ENCODE measurements around the gene MAN2A1.

Gene MAN2A1

GRCh38 chr5:109654455-109654854, 35.3 kb upstream of the MAN2A1 start:
- H3K4me1 ChIP-seq (ENCODE audit: control insufficient read depth in 1 of 2, insufficient read depth in 1 of 2, low read depth in 1 of 2, low read length in 1 of 2), result peaks cover 33 to 40% of the 10 kb centered on the region in 2 experiments
- H3K27ac ChIP-seq, result no peak overlapping the region
- TF ChIP-seq CTCF (IDR thresholded peaks at IDR 0.05), result no peak

DNA sequence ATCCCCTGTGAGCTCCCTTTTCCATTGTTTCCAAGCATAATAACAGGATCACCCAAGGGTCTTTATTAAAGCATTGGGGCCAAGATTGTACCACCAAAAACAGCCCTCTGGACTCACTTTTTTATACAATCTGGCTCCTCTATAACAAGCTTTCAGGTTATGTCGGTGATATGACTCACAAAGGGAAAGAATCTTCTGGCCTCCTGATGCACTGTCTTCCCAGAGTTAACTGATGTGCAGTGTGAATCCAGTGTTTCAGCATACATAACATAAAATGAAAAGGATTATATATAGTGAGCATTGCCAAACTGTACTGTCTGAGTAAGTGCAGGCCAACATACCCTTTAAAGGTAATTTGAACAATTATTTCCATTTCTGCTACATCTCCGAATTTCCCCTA, 33.9 kb upstream of the MAN2A1 start:
- H3K4me1 ChIP-seq (ENCODE audit: control insufficient read depth in 1 of 2, insufficient read depth in 1 of 2, low read depth in 1 of 2, low read length in 1 of 2), result peaks cover 33 to 40% of the 10 kb centered on the region in 2 experiments
- H3K4me3 ChIP-seq (ENCODE audit: low read depth in 1 of 2, low read length in 1 of 2), result peak overlapping the region in 1 of 2 experiments; percentile 43
- peak overlapping the region; percentile 90 for H3K27ac ChIP-seq
- H3K9me3 ChIP-seq, result no peaks in the 10 kb centered on the region
- no peak for TF ChIP-seq CTCF (IDR thresholded peaks at IDR 0.05)
- H3K36me3 ChIP-seq, result no peaks in the 10 kb centered on the region
- no peaks in the 10 kb centered on the region for H3K27me3 ChIP-seq

More at GRCh38 chr5:109654455-109654854, 35.3 kb upstream of the MAN2A1 start:
- H3K36me3 ChIP-seq, result no peaks in the 10 kb centered on the region
- no peaks in the 10 kb centered on the region for H3K9me3 ChIP-seq
- H3K27me3 ChIP-seq, result no peaks in the 10 kb centered on the region
- H3K4me3 ChIP-seq (ENCODE audit: low read depth in 1 of 2, low read length in 1 of 2), result no peak overlapping the region

DNA sequence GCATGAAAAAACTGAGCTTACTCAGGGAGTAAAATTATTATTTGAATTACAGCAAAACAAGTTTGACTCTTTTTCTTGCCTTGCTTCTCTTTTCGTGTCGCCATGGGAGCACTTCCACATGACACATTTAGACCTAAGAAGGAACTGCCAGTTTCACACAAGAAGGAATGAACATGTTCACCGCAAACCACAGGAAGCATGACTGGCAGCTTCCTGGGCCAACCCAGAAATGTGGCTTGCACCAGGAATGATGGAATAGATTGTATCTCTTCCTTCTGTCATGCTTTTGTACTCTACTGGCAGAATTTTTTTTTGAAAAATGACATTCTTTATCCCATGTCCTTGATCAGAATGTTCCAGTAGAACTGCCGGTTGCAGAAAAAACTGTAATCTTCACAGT, 32.9 kb upstream of the MAN2A1 start:
- H3K27me3 ChIP-seq, result no peaks in the 10 kb centered on the region
- H3K36me3 ChIP-seq, result no peaks in the 10 kb centered on the region
- peak overlapping the region; percentile 7 to 43 for H3K4me3 ChIP-seq (ENCODE audit: low read depth in 1 of 2, low read length in 1 of 2)
- H3K4me1 ChIP-seq (ENCODE audit: control insufficient read depth in 1 of 2, insufficient read depth in 1 of 2, low read depth in 1 of 2, low read length in 1 of 2), result peaks cover 33 to 40% of the 10 kb centered on the region in 2 experiments
- peak overlapping the region; percentile 90 for H3K27ac ChIP-seq
- H3K9me3 ChIP-seq, result no peaks in the 10 kb centered on the region
- TF ChIP-seq CTCF (IDR thresholded peaks at IDR 0.05), result no peak

GRCh38 chr5:109659901-109660300, 29.8 kb upstream of the MAN2A1 start:
- no peak for TF ChIP-seq CTCF (IDR thresholded peaks at IDR 0.05)

GRCh38 chr5:109660301-109660700, 29.4 kb upstream of the MAN2A1 start:
- H3K4me3 ChIP-seq (ENCODE audit: low read depth in 1 of 2, low read length in 1 of 2), result no peak overlapping the region

More at GRCh38 chr5:109659901-109660300, 29.8 kb upstream of the MAN2A1 start:
- Histone ChIP-seq H3K4me3 (ENCODE audit: low read depth in 1 of 2, low read length in 1 of 2) (no peak overlapping the region), H3K4me1 (ENCODE audit: control insufficient read depth in 1 of 2, insufficient read depth in 1 of 2, low read depth in 1 of 2, low read length in 1 of 2) (peaks cover 33 to 38% of the 10 kb centered on the region in 2 experiments), H3K27ac (no peak overlapping the region), H3K9me3 (no peaks in the 10 kb centered on the region), H3K27me3 (no peaks in the 10 kb centered on the region), H3K36me3 (no peaks in the 10 kb centered on the region)

More at GRCh38 chr5:109660301-109660700, 29.4 kb upstream of the MAN2A1 start:
- Histone ChIP-seq H3K4me1 (ENCODE audit: control insufficient read depth in 1 of 2, insufficient read depth in 1 of 2, low read depth in 1 of 2, low read length in 1 of 2) (peaks cover 33 to 34% of the 10 kb centered on the region in 2 experiments), H3K9me3 (no peaks in the 10 kb centered on the region), H3K27ac (no peak overlapping the region), H3K36me3 (no peaks in the 10 kb centered on the region), H3K27me3 (no peaks in the 10 kb centered on the region)
- TF ChIP-seq CTCF (IDR thresholded peaks at IDR 0.05), result no peak
